SK-N-SH treated with all-trans-retinoic acid at 6 μM for 48 hours (cell line): ENCODE results near the gene DOCK1.

Experiments used
- ARNTL ChIP-seq: fragments of 450-650 bp; formaldehyde crosslinking; IDR thresholded peaks from 2 replicates; pipeline ENCODE4 v1.5.0; 2020; ENCODE audit warnings: low read depth, mild to moderate bottlenecking, moderate library complexity, borderline replicate concordance
- CSDC2 ChIP-seq: fragments of 250-450 bp; sonication (Bioruptor Pico); IDR thresholded peaks from 2 replicates; pipeline ENCODE4 v1.5.0; 2020; ENCODE audit warnings: mild to moderate bottlenecking, moderate library complexity
- SNAI2 ChIP-seq: fragments of 250-450 bp; sonication (Bioruptor Pico); IDR thresholded peaks from 2 replicates; pipeline ENCODE4 v1.5.0; 2020; ENCODE audit warnings: mild to moderate bottlenecking, moderate library complexity
- TCF4 ChIP-seq: fragments of 250-450 bp; sonication (Bioruptor Pico); IDR thresholded peaks from 2 replicates; pipeline ENCODE4 v1.8.0; 2021; ENCODE audit warnings: mild to moderate bottlenecking, moderate library complexity, borderline replicate concordance
- TF ChIP-seq, protein P1 (sequence below): fragments of 250-450 bp; sonication (Bioruptor Pico); IDR thresholded peaks from 2 replicates; pipeline ENCODE4 v1.5.1; 2020; ENCODE audit warnings: low read depth, mild to moderate bottlenecking, moderate library complexity
- TF ChIP-seq, protein P2 (sequence below): fragments of 250-450 bp; sonication (Bioruptor Pico); IDR thresholded peaks from 2 replicates; pipeline ENCODE4 v1.5.1; 2021; ENCODE audit warnings: mild to moderate bottlenecking, moderate library complexity

DNA sequence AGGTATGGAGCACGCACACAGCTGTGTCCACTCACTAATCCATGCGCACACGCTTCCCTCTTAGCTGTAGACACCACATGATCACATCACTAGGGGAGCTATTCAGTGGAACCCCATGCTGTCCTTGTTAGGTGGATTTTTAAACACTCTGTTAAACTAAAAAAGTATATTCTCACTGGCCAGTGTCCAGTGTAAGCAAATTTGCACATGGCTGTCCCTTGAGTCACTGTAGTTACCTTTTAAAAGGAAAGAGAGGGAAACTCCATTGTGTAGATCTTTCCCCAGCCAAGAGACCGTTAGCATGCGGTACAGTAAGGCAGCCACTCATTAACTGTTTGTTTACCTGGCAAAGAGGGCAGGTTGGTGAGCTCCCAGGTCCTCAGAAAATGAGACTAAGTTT lies 372.8 kb downstream of the DOCK1 start:
- TF ChIP-seq, protein P1, sequence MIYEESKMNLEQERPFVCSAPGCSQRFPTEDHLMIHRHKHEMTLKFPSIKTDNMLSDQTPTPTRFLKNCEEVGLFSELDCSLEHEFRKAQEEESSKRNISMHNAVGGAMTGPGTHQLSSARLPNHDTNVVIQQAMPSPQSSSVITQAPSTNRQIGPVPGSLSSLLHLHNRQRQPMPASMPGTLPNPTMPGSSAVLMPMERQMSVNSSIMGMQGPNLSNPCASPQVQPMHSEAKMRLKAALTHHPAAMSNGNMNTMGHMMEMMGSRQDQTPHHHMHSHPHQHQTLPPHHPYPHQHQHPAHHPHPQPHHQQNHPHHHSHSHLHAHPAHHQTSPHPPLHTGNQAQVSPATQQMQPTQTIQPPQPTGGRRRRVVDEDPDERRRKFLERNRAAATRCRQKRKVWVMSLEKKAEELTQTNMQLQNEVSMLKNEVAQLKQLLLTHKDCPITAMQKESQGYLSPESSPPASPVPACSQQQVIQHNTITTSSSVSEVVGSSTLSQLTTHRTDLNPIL (CRISPR knock-in tag): no peak
- TF ChIP-seq CSDC2 (no peak), SNAI2 (no peak), ARNTL (no peak), TCF4 (CRISPR knock-in tag) (no peak)
- TF ChIP-seq, protein P2, sequence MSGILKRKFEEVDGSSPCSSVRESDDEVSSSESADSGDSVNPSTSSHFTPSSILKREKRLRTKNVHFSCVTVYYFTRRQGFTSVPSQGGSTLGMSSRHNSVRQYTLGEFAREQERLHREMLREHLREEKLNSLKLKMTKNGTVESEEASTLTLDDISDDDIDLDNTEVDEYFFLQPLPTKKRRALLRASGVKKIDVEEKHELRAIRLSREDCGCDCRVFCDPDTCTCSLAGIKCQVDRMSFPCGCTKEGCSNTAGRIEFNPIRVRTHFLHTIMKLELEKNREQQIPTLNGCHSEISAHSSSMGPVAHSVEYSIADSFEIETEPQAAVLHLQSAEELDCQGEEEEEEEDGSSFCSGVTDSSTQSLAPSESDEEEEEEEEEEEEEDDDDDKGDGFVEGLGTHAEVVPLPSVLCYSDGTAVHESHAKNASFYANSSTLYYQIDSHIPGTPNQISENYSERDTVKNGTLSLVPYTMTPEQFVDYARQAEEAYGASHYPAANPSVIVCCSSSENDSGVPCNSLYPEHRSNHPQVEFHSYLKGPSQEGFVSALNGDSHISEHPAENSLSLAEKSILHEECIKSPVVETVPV: no peak
